Measurements from ENCODE around the gene BICRAL.

BICRAL gene

GRCh38 chr6:42805297-42805861 is 23.5 kb downstream of the BICRAL start:
- TF ChIP-seq CEBPB (IDR thresholded peaks at IDR 0.05) (no peak), NFIC (IDR thresholded peaks at IDR 0.05) (no peak), TEAD4 (IDR thresholded peaks at IDR 0.05) (no peak), USF1 (IDR thresholded peaks at IDR 0.05) (no peak), EGR1 (IDR thresholded peaks at IDR 0.05) (no peak), RAD21 (IDR thresholded peaks at IDR 0.05; ENCODE audit: low read depth) (no peak), TCF12 (IDR thresholded peaks at IDR 0.05; ENCODE audit: low read depth) (no peak), ZBTB7A (IDR thresholded peaks at IDR 0.05; ENCODE audit: low read depth) (no peak), YY1 (IDR thresholded peaks at IDR 0.05; ENCODE audit: low read depth) (no peak), MAX (IDR thresholded peaks at IDR 0.05) (no peak), FOXM1 (IDR thresholded peaks at IDR 0.05; ENCODE audit: borderline replicate concordance, low read depth) (no peak), CREB1 (IDR thresholded peaks at IDR 0.05; ENCODE audit: low read depth) (no peak), EP300 (IDR thresholded peaks at IDR 0.05; ENCODE audit: borderline replicate concordance) (no peak)

- TF ChIP-seq REST (IDR thresholded peaks at IDR 0.05; ENCODE audit: low read depth) (no peak), TEAD4 (IDR thresholded peaks at IDR 0.05) (no peak), EGR1 (IDR thresholded peaks at IDR 0.05) (no peak), NFIC (IDR thresholded peaks at IDR 0.05) (no peak), CEBPB (IDR thresholded peaks at IDR 0.05) (no peak), CREB1 (IDR thresholded peaks at IDR 0.05; ENCODE audit: low read depth) (no peak), ZBTB7A (IDR thresholded peaks at IDR 0.05; ENCODE audit: low read depth) (no peak), TCF12 (IDR thresholded peaks at IDR 0.05; ENCODE audit: low read depth) (no peak), RAD21 (IDR thresholded peaks at IDR 0.05; ENCODE audit: low read depth) (no peak), FOXM1 (IDR thresholded peaks at IDR 0.05; ENCODE audit: borderline replicate concordance, low read depth) (no peak), EP300 (IDR thresholded peaks at IDR 0.05; ENCODE audit: borderline replicate concordance) (no peak), TAF1 (IDR thresholded peaks at IDR 0.05; ENCODE audit: low read depth) (no peak)
Observed at GRCh38 chr6:42808492-42809483, 26.9 kb downstream of the BICRAL start.

GRCh38 chr6:42813074-42813645 is 31.3 kb downstream of the BICRAL start:
- TF ChIP-seq MAX (IDR thresholded peaks at IDR 0.05) (no peak), USF1 (IDR thresholded peaks at IDR 0.05) (no peak), YY1 (IDR thresholded peaks at IDR 0.05; ENCODE audit: low read depth) (no peak), EP300 (IDR thresholded peaks at IDR 0.05; ENCODE audit: borderline replicate concordance) (no peak), CREB1 (IDR thresholded peaks at IDR 0.05; ENCODE audit: low read depth) (no peak), FOXM1 (IDR thresholded peaks at IDR 0.05; ENCODE audit: borderline replicate concordance, low read depth) (no peak), TAF1 (IDR thresholded peaks at IDR 0.05; ENCODE audit: low read depth) (no peak), RAD21 (IDR thresholded peaks at IDR 0.05; ENCODE audit: low read depth) (no peak), CEBPB (IDR thresholded peaks at IDR 0.05) (no peak), TCF12 (IDR thresholded peaks at IDR 0.05; ENCODE audit: low read depth) (no peak), ZBTB7A (IDR thresholded peaks at IDR 0.05; ENCODE audit: low read depth) (no peak), EGR1 (IDR thresholded peaks at IDR 0.05) (no peak), TEAD4 (IDR thresholded peaks at IDR 0.05) (no peak), REST (IDR thresholded peaks at IDR 0.05; ENCODE audit: low read depth) (no peak), NFIC (IDR thresholded peaks at IDR 0.05) (no peak)

GRCh38 chr6:42813906-42814444 is 32.1 kb downstream of the BICRAL start:
- TF ChIP-seq CEBPB (IDR thresholded peaks at IDR 0.05) (no peak), USF1 (IDR thresholded peaks at IDR 0.05) (no peak), TEAD4 (IDR thresholded peaks at IDR 0.05) (no peak), TCF12 (IDR thresholded peaks at IDR 0.05; ENCODE audit: low read depth) (no peak)
